Type B pancreatic cell (in vitro differentiated cells): ENCODE data around the gene ABCF1. TPM values are rescaled to one million over a fixed set of nuclear protein-coding genes. Genes with fewer than 3 reads are reported as not detected.
"Not testable (repeated sequence)": the region's sequence is repeated elsewhere in the genome, so short reads cannot be mapped to it uniquely, and the experiment has no call there.

Experiments used
- DNase-seq: peaks from one replicate; pipeline ENCODE4 v3.0.0; 2021; ENCODE audit warnings: mixed read lengths; ENCODE audit not compliant: unreplicated experiment; ENCODE audit errors: extremely low spot score
- H3K27ac Mint-ChIP-seq: 2 replicates; pipeline ENCODE4 v1.8.0; 2021; ENCODE audit warnings: mild to moderate bottlenecking, mixed read lengths
- H3K27me3 Mint-ChIP-seq: 2 replicates; pipeline ENCODE4 v1.8.0; 2021; ENCODE audit warnings: mixed read lengths
- H3K36me3 Mint-ChIP-seq: 2 replicates; pipeline ENCODE4 v1.8.0; 2021; ENCODE audit warnings: mixed read lengths
- H3K4me1 Mint-ChIP-seq: one replicate; pipeline ENCODE4 v1.8.0; 2021; ENCODE audit warnings: mixed read lengths; ENCODE audit not compliant: unreplicated experiment
- H3K4me3 Mint-ChIP-seq: 2 replicates; pipeline ENCODE4 v1.8.0; 2021; ENCODE audit warnings: mild to moderate bottlenecking, mixed read lengths
- H3K9me3 Mint-ChIP-seq: 2 replicates; pipeline ENCODE4 v1.8.0; 2021; ENCODE audit warnings: mixed read lengths
- long read RNA-seq: library from polyadenylated mRNA; unstranded; transcript quantifications from one replicate; pipeline ENCODE4 v2.0.0, GENCODE V29; 2020
- total RNA-seq: library from RNA; stranded (reverse); gene quantifications from 2 replicates; pipeline ENCODE4 v1.2.1, GENCODE V29; 2021; ENCODE audit warnings: low replicate concordance
- TF ChIP-seq, protein P1 (sequence below): fragments of 200-600 bp; sonication (generic); conservative IDR thresholded peaks from 2 replicates; pipeline ENCODE4 v1.5.0; 2021; ENCODE audit warnings: antibody characterized with exemption, mild to moderate bottlenecking

Gene ABCF1
- 64.2 and 69.2 TPM in 2 replicates for total RNA-seq
- long read RNA-seq, transcript ABCF1-201 (25 exons, 3,481 nt): major isoform, 11 of 77 reads
- long read RNA-seq, partial matches to known transcripts: 52 of 77 reads
- long read RNA-seq, other reads (novel, unspliced or antisense): 14 of 77 reads

DNA sequence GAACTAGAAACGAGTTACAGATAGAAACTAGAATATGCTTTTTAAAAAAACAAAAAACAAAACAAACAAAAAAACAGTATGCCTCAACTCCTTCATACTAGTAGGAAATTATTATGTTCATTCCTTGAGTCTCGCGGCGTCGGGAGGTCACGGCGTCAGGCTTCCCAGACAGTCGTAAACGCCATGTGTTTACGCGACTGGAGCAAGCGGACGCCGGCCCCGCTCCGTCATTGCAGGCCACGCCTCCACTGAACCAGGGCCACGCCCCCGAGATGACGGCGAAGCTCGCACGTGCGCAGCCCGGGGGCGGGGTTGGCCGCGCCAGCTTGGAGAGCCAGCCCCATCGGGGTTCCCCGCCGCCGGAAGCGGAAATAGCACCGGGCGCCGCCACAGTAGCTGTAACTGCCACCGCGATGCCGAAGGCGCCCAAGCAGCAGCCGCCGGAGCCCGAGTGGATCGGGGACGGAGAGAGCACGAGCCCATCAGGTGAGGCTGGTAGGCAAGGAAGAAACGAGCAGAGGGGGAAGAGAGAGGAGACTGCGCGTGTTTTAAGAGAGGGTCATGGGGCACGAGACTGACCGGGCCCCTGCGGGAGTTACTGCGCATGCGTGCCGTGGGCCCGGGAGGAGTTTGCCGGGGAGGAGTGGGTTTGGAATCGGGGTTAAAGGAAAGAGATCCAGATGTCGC is at the start of gene ABCF1:
ABCF1 (plus strand) TSS at position 368 of the 687 bp plus-strand sequence; CDS start at position 414, 46 bp downstream.
- Mint-ChIP-seq H3K9me3 (no peaks in the 10 kb centered on the region), H3K4me1 (peaks cover 29% of the 10 kb centered on the region), H3K27ac (peak within 1 kb of the TSS; percentile 98), H3K4me3 (peak within 1 kb of the TSS; percentile 97), H3K27me3 (peaks cover 4% of the 10 kb centered on the region), H3K36me3 (no peaks in the 10 kb centered on the region)
- TF ChIP-seq, protein P1, sequence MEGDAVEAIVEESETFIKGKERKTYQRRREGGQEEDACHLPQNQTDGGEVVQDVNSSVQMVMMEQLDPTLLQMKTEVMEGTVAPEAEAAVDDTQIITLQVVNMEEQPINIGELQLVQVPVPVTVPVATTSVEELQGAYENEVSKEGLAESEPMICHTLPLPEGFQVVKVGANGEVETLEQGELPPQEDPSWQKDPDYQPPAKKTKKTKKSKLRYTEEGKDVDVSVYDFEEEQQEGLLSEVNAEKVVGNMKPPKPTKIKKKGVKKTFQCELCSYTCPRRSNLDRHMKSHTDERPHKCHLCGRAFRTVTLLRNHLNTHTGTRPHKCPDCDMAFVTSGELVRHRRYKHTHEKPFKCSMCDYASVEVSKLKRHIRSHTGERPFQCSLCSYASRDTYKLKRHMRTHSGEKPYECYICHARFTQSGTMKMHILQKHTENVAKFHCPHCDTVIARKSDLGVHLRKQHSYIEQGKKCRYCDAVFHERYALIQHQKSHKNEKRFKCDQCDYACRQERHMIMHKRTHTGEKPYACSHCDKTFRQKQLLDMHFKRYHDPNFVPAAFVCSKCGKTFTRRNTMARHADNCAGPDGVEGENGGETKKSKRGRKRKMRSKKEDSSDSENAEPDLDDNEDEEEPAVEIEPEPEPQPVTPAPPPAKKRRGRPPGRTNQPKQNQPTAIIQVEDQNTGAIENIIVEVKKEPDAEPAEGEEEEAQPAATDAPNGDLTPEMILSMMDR: no peak
- peak; percentile 99 for DNase-seq

DNA sequence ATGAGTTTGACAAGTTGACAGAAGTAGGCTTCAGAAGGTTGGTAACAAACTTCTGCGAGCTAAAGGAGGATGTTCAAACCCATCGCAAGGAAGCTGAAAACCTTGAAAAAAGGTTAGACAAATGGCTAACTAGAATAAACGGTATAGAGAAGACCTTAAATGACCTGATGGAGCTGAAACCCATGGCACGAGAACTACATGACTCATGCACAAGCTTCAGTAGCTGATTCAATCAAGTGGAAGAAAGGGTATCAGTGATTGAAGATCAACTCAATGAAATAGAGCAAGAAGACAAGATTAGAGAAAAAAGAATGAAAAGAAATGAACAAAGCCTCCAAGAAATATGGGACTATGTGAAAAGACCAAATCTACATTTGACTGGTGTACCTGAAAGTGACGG is 49.3 kb upstream of the ABCF1 start:
- DNase-seq, H3K27ac Mint-ChIP-seq, H3K4me3 Mint-ChIP-seq, H3K36me3 Mint-ChIP-seq, H3K9me3 Mint-ChIP-seq, H3K4me1 Mint-ChIP-seq: not testable (repeated sequence)
- peaks cover 47% of the 10 kb centered on the region for H3K27me3 Mint-ChIP-seq

DNA sequence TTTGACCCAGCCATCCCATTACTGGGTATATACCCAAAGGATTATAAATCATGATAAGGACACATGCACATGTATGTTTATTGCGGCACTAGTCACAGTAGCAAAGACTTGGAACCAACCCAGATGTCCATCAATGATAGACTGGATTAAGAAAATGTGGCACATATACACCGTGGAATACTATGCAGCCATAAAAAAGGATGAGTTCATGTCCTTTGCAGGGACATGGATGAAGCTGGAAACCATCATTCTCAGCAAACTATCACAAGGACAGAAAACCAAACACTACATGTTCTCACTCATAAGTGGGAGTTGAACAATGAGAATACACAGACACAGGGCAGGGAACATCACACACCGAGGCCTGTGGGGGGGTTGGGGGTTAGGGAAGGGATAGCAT is 44.8 kb upstream of the ABCF1 start:
- not testable (repeated sequence) for H3K4me3 Mint-ChIP-seq, H3K9me3 Mint-ChIP-seq, H3K36me3 Mint-ChIP-seq, H3K4me1 Mint-ChIP-seq, H3K27ac Mint-ChIP-seq, DNase-seq
- peaks cover 48% of the 10 kb centered on the region for H3K27me3 Mint-ChIP-seq

DNA sequence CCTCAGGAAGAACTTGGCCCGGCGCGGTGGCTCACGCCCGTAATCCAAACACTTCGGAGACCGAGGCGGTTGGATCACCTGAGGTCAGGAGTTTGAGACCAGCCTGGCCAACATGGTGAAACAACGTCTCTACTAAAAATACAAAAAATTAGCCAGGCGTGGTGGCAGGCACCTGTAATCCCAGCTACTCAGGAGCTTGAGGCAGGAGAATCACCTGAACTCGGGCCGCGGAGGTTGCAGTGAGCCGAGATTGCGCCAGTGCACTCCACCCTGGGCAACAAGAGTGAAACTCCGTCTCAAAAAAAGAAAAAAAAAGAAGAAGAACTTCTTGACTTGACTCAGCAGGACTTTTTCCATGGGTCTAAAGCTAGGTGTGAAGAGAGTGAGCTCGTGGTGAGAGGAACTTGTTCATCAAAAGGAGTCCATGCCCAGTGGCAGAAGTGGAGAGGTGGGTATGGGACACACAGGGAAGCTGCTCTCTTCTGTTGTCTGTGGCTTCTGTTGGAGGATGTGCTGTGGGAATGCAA is 41.8 kb upstream of the ABCF1 start:
- DNase-seq, H3K36me3 Mint-ChIP-seq, H3K9me3 Mint-ChIP-seq, H3K4me3 Mint-ChIP-seq, H3K4me1 Mint-ChIP-seq, H3K27ac Mint-ChIP-seq: not testable (repeated sequence)
- peaks cover 25% of the 10 kb centered on the region for H3K27me3 Mint-ChIP-seq

DNA sequence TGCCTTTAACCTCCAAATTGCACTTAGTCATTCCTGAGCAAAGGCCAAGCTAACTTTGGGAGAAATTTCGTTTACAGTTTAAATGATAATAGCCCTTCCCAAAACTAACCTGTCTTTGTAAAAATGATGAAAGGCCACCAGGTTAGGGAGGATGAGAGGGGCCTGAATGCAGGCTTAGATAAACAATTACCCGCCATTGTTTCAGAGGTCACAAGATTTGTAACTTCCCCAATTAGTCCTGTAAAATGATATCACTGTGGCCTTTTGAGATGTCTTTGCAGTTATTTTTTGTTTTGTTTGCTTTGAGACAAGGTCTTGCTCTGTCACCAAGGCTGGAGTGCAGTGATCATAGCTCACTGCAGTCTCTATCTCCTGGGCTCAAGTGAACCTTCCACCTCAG is 41.2 kb upstream of the ABCF1 start:
- no peaks in the 10 kb centered on the region for H3K4me1 Mint-ChIP-seq
- H3K9me3 Mint-ChIP-seq: peaks cover 4% of the 10 kb centered on the region
- TF ChIP-seq, protein P1: no peak
- H3K36me3 Mint-ChIP-seq: no peaks in the 10 kb centered on the region
- no peak overlapping the region for H3K27ac Mint-ChIP-seq
- no peak overlapping the region for H3K4me3 Mint-ChIP-seq
- no peak for DNase-seq
- H3K27me3 Mint-ChIP-seq: peaks cover 21% of the 10 kb centered on the region

DNA sequence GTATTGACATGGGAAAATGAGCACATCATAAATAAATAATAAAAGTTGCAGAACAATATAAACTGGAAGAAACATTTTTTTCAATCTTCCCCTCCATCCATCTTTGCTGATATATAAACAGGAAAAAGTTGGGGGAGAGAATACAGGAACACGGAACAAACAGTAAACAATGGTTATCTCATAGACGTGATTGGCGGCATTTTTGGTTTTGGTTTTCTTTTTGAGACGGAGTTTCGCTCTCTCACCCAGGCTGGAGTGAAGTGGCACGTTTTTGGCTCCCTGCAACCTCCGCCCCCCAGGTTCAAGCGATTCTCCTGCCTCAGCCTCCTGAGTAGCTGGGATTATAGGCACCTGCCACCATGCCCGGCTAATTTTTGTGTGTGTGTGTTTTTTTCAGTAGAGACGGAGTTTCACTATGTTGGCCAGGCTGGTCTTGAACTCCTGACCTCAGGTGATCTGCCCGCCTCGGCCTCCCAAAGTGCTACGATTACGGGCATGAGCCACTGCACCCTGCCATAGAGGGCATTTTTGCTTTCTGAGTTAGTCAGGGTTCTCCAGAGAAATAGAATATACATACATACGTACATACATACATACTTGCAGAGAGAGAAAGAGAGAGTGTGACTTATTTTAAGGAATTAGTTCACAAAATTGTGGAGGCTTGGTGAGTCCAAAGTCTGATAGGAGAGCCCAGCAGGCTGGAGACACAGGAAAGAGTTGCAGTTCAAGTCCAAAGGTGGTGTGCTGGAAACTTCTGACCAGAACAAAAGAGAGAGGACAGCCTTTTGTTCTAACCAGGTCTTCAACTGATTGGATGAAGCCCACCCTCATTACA is 37.6 kb upstream of the ABCF1 start:
- TF ChIP-seq, protein P1: no peak
- Mint-ChIP-seq H3K4me3 (no peak overlapping the region), H3K27ac (no peak overlapping the region), H3K36me3 (no peaks in the 10 kb centered on the region), H3K4me1 (no peaks in the 10 kb centered on the region), H3K27me3 (peaks cover 13% of the 10 kb centered on the region), H3K9me3 (peaks cover 4% of the 10 kb centered on the region)
- DNase-seq: no peak

DNA sequence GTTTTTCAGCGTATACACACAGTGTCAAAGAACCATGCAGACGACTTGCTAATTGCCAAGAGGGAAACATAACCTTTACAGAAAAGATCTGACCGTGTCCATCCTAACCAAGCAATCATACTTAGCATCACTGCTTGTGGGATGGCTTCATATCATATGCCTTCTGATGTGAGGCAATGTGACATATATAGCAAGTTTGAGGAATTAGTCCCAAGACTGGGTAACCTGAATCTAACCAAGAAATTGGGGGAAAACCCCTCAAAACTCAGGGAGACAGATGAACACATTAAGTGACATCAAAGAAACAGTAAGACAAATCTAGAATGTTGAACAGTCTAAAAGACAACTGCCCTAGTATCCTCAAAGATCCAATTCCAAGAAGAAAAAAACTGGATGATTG is 33.3 kb upstream of the ABCF1 start:
- Mint-ChIP-seq H3K4me3 (no peak overlapping the region), H3K27me3 (peaks cover 13% of the 10 kb centered on the region), H3K9me3 (no peaks in the 10 kb centered on the region), H3K27ac (no peak overlapping the region), H3K4me1 (peaks cover 5% of the 10 kb centered on the region), H3K36me3 (no peaks in the 10 kb centered on the region)
- TF ChIP-seq, protein P1: no peak
- no peak for DNase-seq
